ENCODE measurements around the gene SKIL. TPM values are rescaled to one million over a fixed set of nuclear protein-coding genes. Genes with fewer than 3 reads are reported as not detected.

SKIL gene
- total and polyA plus RNA-seq, 2 donors (not counting 1 experiment from before 2014, with no cell fraction given) = 7.7 to 145 TPM

- H3K27me3 Mint-ChIP-seq = no peaks in the 10 kb centered on the region
- POLR2A ChIA-PET = no interaction called here
These were observed 32.6 kb upstream of the SKIL start for GRCh38 chr3:170324962-170325361.

More at GRCh38 chr3:170324962-170325361, 32.6 kb upstream of the SKIL start:
- peaks cover 0 to 9% (median 0%) of the 10 kb centered on the region in 3 donors for H3K9me3 ChIP-seq (ENCODE audit: control extremely low read depth in 1 of 3, control insufficient read depth in 2 of 3, insufficient read depth in 1 of 3, low read length in 2 of 3)
- no peak overlapping the region for H3K4me3 ChIP-seq (ENCODE audit: control extremely low read depth in 1 of 5, extremely low read depth in 1 of 5, insufficient read depth in 1 of 5, low read depth in 2 of 5, low read length in 4 of 5)
- no peak for ATAC-seq (ENCODE audit: low read depth)
- CTCF ChIA-PET = interaction anchor here (0.6 to 1.4 kb wide), 4 partner anchors 10 to 113 kb away, joined by 3 to 6 read pairs (median 4); no protein-coding TSS in a partner anchor
- no peak overlapping the region for H2AFZ ChIP-seq (ENCODE audit: insufficient read depth, low read depth, low read length, poor library complexity, severe bottlenecking)
- H3K27ac ChIP-seq (ENCODE audit: low read length in 2 of 2) = no peak overlapping the region
- Mint-ChIP-seq H3K4me3 (no peak overlapping the region), H3K27ac (no peak overlapping the region), H3K9me3 (ENCODE audit: insufficient read depth) (no peaks in the 10 kb centered on the region), H3K4me1 (peaks cover 10% of the 10 kb centered on the region)
- H3K36me3 ChIP-seq (replicated peaks in 1 of 2; ENCODE audit: control extremely low read depth in 1 of 2, control insufficient read depth in 1 of 2, extremely low read depth in 1 of 2, insufficient read depth in 2 of 2, low read length in 1 of 2) = no peaks in the 10 kb centered on the region
- intact Hi-C loops (cut with micrococcal nuclease) = no loop called here
- H3K27me3 ChIP-seq (replicated peaks in 1 of 4; ENCODE audit: control extremely low read depth in 1 of 4, control insufficient read depth in 3 of 4, insufficient read depth in 4 of 4, low read length in 3 of 4) = no peaks in the 10 kb centered on the region
- TF ChIP-seq EZH2 (IDR thresholded peaks at IDR 0.05; ENCODE audit: borderline replicate concordance, insufficient read depth, low read depth, low read length, poor library complexity, severe bottlenecking) (no peak), CTCF (IDR thresholded peaks at IDR 0.05) (no peak)
- peaks cover 6% of the 10 kb centered on the region in 2 donors for H3K4me1 ChIP-seq (ENCODE audit: control insufficient read depth in 2 of 2, insufficient read depth in 2 of 2, low read length in 2 of 2)
- H3K9ac ChIP-seq (ENCODE audit: low read length) = no peak overlapping the region
- DNase-seq = no peak
- H4K20me1 ChIP-seq (ENCODE audit: control insufficient read depth, insufficient read depth, low read length, poor library complexity, severe bottlenecking) = no peaks in the 10 kb centered on the region
- no peak overlapping the region for H3K4me2 ChIP-seq (replicated peaks; ENCODE audit: low read depth, low read length, poor library complexity, severe bottlenecking)
- no peaks in the 10 kb centered on the region for H3K79me2 ChIP-seq (ENCODE audit: control insufficient read depth, insufficient read depth, low read length)
- 100% methylated on average over 1 of the region's 3 CpGs for WGBS (ENCODE audit: insufficient coverage)
